ENCODE measurements around the gene SRPK1.

DNA sequence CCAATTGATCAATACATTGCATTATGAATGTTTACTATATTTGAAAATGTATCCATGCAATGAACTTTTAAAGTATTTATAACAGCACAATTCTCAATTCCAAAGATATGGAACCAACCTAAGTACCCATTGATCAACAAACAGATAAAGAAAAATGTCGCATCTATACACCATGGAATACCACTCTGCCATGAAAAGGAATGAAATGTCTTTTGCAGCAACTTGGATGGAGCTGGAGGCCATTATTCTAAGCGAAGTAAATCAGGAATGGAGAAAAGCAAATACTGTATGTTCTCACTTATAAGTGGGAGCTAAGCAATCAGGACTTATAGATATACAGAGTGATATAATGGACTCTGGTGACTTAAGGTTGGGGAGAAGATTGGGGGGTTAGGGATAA, 22.9 kb downstream of the SRPK1 start:
- TF ChIP-seq POLR2AphosphoS5 (IDR thresholded peaks at IDR 0.05; ENCODE audit: borderline replicate concordance, low read depth, low read length) = no peak
- no peak for TF ChIP-seq EZH2 (IDR thresholded peaks at IDR 0.05)

Data from SK-N-MC (cell line).